ENCODE results near the gene PIP4K2C.
"Not testable (repeated sequence)": the region's sequence is repeated elsewhere in the genome, so short reads cannot be mapped to it uniquely, and the experiment has no call there.

PIP4K2C gene

GRCh38 chr12:57585156-57585555 lies 5.8 kb upstream of the PIP4K2C start:
- DNase-seq (ENCODE audit: low read depth), result no peak

DNA sequence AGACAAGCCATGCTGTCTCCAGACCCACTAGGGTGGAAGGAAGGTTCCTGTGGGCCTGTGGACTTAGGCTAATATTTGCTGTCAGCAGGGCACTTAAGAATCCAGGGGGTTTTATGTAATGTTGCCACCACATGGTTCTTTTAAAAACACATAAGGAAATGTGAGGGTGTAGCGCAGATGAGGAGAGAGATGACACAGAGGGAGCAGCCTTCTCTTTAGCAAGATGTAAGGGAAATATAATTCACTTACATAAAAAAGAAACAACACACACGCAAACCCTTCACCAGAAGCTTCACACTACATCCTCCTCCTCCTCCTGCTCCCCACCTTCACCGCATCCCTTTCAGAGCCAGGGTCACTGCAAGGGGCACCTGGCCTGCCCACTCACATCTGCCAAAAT lies 4.9 kb upstream of the PIP4K2C start:
- DNase-seq (ENCODE audit: low read depth), result no peak

GRCh38 chr12:57586832-57587429 lies 4.1 kb upstream of the PIP4K2C start:
- DNase-seq (ENCODE audit: low read depth), result no peak

DNA sequence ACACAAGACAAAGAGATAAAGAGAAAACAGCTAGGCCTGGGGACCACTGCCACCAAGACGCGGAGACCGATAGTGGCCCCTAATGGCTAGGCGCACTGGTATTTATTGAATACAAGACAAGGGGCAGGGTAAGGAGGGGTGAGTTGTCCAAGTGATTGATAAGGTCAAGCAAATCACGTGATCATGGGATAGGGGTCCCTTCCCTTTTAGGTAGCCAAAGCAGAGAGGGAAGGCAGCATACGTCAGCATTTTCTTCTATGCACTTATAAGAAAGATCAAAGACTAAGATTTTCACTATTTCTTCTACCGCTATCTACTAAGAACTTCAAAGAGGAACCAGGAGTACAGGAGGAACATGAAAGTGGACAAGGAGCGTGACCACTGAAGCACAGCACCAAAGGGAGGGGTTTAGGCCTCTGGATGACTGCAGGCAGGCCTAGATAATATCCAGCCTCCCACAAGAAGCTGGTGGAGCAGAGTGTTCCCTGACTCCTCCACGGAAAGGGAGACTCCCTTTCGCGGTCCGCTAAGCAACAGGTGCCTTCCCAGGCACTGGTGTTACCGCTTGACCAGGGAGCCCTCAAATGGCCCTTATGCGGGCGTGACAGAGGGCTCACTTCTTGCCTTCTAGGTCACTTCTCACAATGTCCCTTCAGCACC lies 1.9 kb upstream of the PIP4K2C start:
- not testable (repeated sequence) for DNase-seq (ENCODE audit: low read depth)

DNA sequence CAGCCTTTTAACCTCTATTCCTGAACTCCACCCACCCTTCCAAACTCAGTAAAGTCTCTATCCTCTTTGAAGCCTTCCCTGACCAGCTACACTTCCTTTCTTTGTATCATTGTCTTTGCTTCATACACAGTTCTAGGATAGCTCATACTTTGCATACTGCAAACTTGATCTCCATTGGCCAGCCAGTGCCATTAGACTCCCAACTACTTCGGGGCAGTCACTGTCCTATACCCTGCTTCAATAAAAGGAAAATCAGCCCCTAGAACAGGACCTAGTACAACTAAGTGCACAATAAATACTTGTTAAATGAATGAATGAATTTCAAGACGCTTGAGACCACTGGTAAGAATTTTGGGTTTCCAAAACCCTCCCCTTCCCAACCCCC lies 521 bp upstream of the PIP4K2C start:
- DNase-seq (ENCODE audit: low read depth), result no peak

GRCh38 chr12:57591782-57592325 lies 862 bp downstream of the PIP4K2C start:
- DNase-seq (ENCODE audit: low read depth), result no peak

GRCh38 chr12:57592551-57593165 lies 1.7 kb downstream of the PIP4K2C start:
- DNase-seq (ENCODE audit: low read depth), result no peak

DNA sequence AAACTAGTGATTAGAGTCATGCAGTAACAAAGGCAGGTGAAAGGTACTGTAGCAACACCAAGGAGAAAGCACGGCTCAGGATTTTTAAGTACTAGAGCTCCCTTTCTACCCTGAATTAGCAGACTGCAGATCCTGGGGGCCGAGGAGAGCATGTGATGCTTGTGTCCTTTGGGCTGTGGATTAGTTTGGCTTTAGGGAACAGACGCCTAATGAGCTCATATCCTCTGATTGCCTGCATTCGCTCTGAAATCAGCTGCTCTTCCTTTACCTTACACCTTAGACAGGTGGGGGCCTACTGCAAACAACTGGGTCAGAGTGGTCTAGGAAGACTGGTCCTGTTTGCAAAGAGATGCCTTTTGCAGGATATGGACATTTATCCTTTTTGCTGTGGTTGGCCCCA lies 2.2 kb downstream of the PIP4K2C start:
- no peak for DNase-seq (ENCODE audit: low read depth)

GRCh38 chr12:57600395-57600794 lies 9.4 kb downstream of the PIP4K2C start:
- DNase-seq (ENCODE audit: low read depth), result no peak

GRCh38 chr12:57602544-57602943 lies 11.6 kb downstream of the PIP4K2C start:
- DNase-seq (ENCODE audit: low read depth), result no peak

DNA sequence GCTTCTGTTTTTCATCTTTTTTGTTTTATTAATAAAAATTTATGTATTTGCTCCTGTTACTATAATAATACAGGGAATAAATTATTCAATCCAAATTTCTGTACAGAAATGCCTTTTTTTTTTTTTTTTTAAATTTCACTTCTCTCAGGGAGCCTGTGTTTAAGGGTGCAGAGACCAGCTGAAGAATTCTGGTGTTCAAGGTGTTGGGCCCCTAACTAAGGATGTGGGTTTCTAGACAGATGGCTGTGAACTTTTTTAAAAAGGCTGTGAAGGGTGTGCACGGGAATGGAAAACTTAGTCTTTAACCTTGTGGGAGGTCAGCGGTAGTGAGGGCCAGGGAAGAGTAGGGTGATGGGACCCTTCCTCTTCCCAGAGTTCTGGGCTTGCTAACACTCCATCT lies 12.3 kb downstream of the PIP4K2C start:
- DNase-seq (ENCODE audit: low read depth), result no peak

GRCh38 chr12:57603815-57604453 lies 12.9 kb downstream of the PIP4K2C start:
- no peak for DNase-seq (ENCODE audit: low read depth)

DNA sequence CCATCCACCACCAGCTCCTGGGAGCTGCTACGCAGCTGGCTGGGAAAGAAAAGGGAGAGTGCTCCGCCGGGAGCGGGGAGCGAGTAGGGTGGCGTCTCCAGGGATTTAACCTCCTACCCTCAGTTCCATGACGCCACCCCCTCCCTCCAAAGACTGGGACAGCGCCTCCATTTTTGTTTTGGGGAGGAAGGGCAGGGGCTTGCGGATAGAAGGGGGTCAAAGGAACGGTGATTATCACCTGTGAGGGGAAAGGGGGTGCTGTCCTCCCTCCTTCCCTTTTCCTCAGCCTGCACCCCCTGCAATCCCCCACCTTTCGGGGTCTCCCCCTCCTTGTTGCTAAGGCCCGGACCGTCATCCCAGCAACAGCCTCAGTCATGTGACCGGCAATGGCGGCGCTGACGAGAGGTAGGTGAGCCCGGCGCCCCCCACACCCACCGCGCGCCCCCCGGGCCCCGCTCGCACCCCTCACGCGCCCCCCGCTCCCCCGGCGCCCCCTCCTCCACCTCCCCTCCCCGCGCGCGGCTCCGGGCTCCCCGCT lies 13.5 kb downstream of the PIP4K2C start, which contains the start of gene DTX3:
TSS of gene DTX3 (plus strand) at position 371 of the 538 bp plus-strand sequence. CDS start 1,694 bp downstream, outside the sequence.
- DNase-seq (ENCODE audit: low read depth), result no peak

DNA sequence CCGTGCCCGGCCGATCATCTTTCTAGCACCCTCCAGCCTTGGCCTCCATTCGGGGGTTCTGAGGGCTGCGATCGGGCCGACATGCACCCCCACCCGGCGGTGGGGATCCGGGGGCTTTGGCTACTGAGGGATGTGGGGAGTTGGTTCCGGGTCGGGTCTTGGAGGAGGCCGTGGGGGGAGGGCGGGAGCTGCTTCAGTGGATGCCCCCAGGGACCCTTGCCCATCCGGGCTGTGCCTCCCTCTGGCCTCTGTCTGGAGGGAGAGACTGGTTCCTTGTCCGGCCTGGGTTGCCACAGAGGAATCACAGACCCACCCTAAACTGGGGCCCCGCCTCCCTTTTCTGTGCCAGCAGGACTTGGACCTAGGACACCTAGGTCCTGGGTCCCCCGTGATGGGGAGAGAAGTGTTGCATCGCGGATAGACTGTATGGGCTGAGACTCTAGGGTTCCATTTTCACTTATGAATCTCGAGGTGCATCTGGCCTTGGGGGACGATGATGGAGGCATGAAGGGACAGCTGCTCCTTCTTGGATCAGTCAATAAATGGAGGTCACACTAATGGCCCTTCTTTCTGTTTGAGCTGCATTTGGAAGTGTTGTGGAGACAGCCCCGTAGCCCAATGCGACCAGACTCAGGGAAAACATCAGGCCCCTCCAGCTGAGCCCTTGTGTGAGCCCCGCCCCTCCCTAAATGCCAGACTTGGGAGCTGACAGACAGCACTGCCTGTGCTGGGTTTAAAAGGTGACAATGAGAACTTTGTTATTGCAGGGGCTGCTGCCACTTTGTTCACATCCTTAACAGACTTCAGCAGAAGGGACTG lies 14.2 kb downstream of the PIP4K2C start:
- DNase-seq (ENCODE audit: low read depth), result no peak

- DNase-seq (ENCODE audit: low read depth), result no peak
Observed at GRCh38 chr12:57605811-57606311, 14.9 kb downstream of the PIP4K2C start.

DNA sequence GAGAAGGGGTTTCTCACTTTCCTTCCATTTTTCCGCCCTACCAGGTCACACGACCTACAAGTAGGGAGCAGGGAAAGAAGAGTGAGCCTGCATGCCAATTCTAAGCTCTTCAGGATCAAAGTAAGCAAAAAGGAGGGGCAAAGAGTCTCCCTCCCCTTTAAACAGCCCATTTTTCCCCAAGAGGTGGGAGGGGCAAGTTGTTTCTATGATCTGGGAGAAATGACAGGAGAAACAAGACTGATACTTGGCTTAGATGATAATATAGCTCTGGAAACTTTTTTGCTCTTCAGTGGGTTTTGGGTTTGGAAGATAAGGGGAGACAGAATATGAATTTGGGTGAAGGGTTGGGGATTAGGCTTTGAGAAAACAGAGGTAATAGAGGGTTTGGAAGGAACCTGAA lies 15.4 kb downstream of the PIP4K2C start:
- no peak for DNase-seq (ENCODE audit: low read depth)

- DNase-seq (ENCODE audit: low read depth), result no peak
Observed at GRCh38 chr12:57606821-57607220, 15.8 kb downstream of the PIP4K2C start.

DNA sequence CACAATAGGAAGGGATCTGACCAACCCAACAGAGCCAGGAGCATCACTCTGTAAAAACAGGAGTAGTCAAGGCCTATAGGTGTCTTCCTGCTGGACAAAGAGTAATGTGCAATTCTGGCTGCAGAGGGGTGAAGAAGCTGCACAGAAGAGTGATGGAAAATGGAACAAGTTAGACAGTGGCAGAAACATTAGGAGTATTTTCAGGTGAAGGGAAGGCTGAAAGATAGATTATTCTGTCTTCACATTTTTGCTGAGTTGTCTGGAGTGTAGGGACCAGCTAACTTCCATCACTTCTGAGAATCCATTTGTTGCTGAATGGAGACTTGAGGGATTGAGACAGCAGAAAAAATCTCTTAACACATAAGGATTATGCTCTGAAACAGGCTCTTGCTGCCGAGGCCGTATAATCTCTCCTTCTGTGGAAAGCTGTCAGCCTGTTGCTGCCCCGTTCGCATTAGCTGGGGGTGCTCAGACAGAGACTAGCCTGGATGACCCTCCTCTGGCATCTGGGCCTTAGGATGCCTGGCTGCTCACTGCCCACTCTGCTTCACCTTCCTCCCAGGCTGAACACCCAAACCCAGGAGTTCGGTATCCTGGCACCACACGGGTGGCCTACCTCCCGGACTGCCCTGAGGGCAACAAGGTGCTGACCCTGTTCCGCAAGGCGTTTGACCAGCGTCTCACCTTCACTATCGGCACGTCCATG lies 17.1 kb downstream of the PIP4K2C start:
- DNase-seq (ENCODE audit: low read depth), result no peak

DNA sequence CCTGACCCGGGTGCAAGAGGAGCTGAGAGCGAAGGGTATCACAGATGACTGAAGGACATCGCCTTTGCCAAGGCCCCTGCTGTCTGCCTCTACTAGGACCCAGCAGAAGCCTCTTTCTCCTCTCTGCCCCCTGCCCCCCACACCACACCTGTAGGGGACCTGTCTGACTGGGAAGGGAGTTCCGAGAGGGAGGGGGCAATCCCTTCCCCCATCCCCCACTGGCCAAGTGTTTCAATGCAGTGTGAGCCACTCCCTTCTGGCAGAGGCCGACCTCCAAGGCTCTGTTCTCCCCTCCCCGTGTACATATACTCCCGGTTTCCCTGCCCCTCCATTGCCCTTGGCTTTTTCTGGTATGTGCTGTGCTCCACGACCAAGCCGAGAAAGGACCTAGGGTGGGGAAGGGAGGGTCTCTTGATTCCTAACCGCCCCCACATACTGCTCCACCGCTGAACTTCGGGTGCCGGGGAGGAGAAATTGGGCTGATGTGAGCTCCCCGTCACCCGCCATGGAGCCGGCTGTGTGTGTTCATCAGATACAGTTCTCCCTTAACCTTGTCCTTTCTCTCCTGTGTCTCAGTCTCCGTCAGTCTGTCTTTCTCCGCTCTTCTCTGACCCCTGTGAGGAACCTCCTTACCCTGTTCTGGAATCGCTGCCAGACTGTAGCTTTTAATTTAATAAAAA lies 18.2 kb downstream of the PIP4K2C start:
- DNase-seq (ENCODE audit: low read depth), result no peak
